ENCODE data around the gene GPAM.
"Not testable (repeated sequence)": the region's sequence is repeated elsewhere in the genome, so short reads cannot be mapped to it uniquely, and the experiment has no call there.

- TF ChIP-seq, protein P1, sequence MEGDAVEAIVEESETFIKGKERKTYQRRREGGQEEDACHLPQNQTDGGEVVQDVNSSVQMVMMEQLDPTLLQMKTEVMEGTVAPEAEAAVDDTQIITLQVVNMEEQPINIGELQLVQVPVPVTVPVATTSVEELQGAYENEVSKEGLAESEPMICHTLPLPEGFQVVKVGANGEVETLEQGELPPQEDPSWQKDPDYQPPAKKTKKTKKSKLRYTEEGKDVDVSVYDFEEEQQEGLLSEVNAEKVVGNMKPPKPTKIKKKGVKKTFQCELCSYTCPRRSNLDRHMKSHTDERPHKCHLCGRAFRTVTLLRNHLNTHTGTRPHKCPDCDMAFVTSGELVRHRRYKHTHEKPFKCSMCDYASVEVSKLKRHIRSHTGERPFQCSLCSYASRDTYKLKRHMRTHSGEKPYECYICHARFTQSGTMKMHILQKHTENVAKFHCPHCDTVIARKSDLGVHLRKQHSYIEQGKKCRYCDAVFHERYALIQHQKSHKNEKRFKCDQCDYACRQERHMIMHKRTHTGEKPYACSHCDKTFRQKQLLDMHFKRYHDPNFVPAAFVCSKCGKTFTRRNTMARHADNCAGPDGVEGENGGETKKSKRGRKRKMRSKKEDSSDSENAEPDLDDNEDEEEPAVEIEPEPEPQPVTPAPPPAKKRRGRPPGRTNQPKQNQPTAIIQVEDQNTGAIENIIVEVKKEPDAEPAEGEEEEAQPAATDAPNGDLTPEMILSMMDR (IDR thresholded peaks at IDR 0.05; ENCODE audit: borderline replicate concordance, extremely low read depth, low read length, poor library complexity, severe bottlenecking), result not testable (repeated sequence)
- TF ChIP-seq EZH2 (IDR thresholded peaks at IDR 0.05; ENCODE audit: borderline replicate concordance, low read depth, low read length, severe bottlenecking), result not testable (repeated sequence)
These were observed 45.0 kb upstream of the GPAM start for GRCh38 chr10:112228366-112229088.
